ENCODE data around the gene S100A7A. TPM values are rescaled to one million over a fixed set of nuclear protein-coding genes. Genes with fewer than 3 reads are reported as not detected.

S100A7A gene
- total and polyA plus RNA-seq, 2 donors (not counting 1 experiment from before 2014, with no cell fraction given), result not detected

GRCh38 chr1:153429266-153430165 is 13.2 kb downstream of the S100A7A start:
- no peak overlapping the region for H2AFZ ChIP-seq (ENCODE audit: insufficient read depth, low read depth, low read length, poor library complexity, severe bottlenecking)
- WGBS (ENCODE audit: insufficient coverage), result 81% methylated on average over 5 of the region's 7 CpGs
- Mint-ChIP-seq H3K4me1 (no peaks in the 10 kb centered on the region), H3K27ac (no peak overlapping the region), H3K27me3 (peaks cover 48% of the 10 kb centered on the region), H3K4me3 (no peak overlapping the region), H3K9me3 (ENCODE audit: insufficient read depth) (no peaks in the 10 kb centered on the region)
- H3K36me3 ChIP-seq (replicated peaks in 1 of 2; ENCODE audit: control extremely low read depth in 1 of 2, control insufficient read depth in 1 of 2, extremely low read depth in 1 of 2, insufficient read depth in 2 of 2, low read length in 1 of 2), result no peaks in the 10 kb centered on the region
- H3K9ac ChIP-seq (ENCODE audit: low read length), result no peak overlapping the region
- POLR2A ChIA-PET, result no interaction called here
- H3K4me2 ChIP-seq (replicated peaks; ENCODE audit: low read depth, low read length, poor library complexity, severe bottlenecking), result no peak overlapping the region
- H3K79me2 ChIP-seq (ENCODE audit: control insufficient read depth, insufficient read depth, low read length), result no peaks in the 10 kb centered on the region
- intact Hi-C loops (cut with micrococcal nuclease), result no loop called here
- peaks cover 0 to 10% (median under 1%) of the 10 kb centered on the region in 4 experiments for H3K27me3 ChIP-seq (replicated peaks in 1 of 4; ENCODE audit: control extremely low read depth in 1 of 4, control insufficient read depth in 3 of 4, insufficient read depth in 4 of 4, low read length in 3 of 4)
- ATAC-seq (ENCODE audit: low read depth), result no peak
- CTCF ChIA-PET, result no interaction called here
- no peak overlapping the region for H3K27ac ChIP-seq (ENCODE audit: low read length in 2 of 2)
- no peak overlapping the region for H3K4me3 ChIP-seq (ENCODE audit: control extremely low read depth in 1 of 5, extremely low read depth in 1 of 5, insufficient read depth in 1 of 5, low read depth in 2 of 5, low read length in 4 of 5)
- H3K9me3 ChIP-seq (ENCODE audit: control extremely low read depth in 1 of 3, control insufficient read depth in 2 of 3, insufficient read depth in 1 of 3, low read length in 2 of 3), result no peaks in the 10 kb centered on the region
- no peak for DNase-seq
- no peaks in the 10 kb centered on the region for H3K4me1 ChIP-seq (ENCODE audit: control insufficient read depth in 2 of 2, insufficient read depth in 2 of 2, low read length in 2 of 2)
- no peak for TF ChIP-seq EZH2 (IDR thresholded peaks at IDR 0.05; ENCODE audit: borderline replicate concordance, insufficient read depth, low read depth, low read length, poor library complexity, severe bottlenecking)
- no peak for TF ChIP-seq CTCF (IDR thresholded peaks at IDR 0.05)
- no peaks in the 10 kb centered on the region for H4K20me1 ChIP-seq (ENCODE audit: control insufficient read depth, insufficient read depth, low read length, poor library complexity, severe bottlenecking)

- peaks cover 45% of the 10 kb centered on the region for H3K27me3 Mint-ChIP-seq
- no peak for DNase-seq
- no peaks in the 10 kb centered on the region for H3K4me1 Mint-ChIP-seq
- no peak for ATAC-seq (ENCODE audit: low read depth)
- ChIA-PET CTCF (no interaction called here), POLR2A (no interaction called here)
- Histone ChIP-seq H3K9ac (ENCODE audit: low read length) (no peak overlapping the region), H3K4me1 (ENCODE audit: control insufficient read depth in 2 of 2, insufficient read depth in 2 of 2, low read length in 2 of 2) (no peaks in the 10 kb centered on the region), H3K79me2 (ENCODE audit: control insufficient read depth, insufficient read depth, low read length) (no peaks in the 10 kb centered on the region), H3K4me2 (replicated peaks; ENCODE audit: low read depth, low read length, poor library complexity, severe bottlenecking) (no peak overlapping the region), H3K36me3 (replicated peaks in 1 of 2; ENCODE audit: control extremely low read depth in 1 of 2, control insufficient read depth in 1 of 2, extremely low read depth in 1 of 2, insufficient read depth in 2 of 2, low read length in 1 of 2) (no peaks in the 10 kb centered on the region), H3K4me3 (ENCODE audit: control extremely low read depth in 1 of 5, extremely low read depth in 1 of 5, insufficient read depth in 1 of 5, low read depth in 2 of 5, low read length in 4 of 5) (no peak overlapping the region), H3K27ac (ENCODE audit: low read length in 2 of 2) (no peak overlapping the region), H4K20me1 (ENCODE audit: control insufficient read depth, insufficient read depth, low read length, poor library complexity, severe bottlenecking) (no peaks in the 10 kb centered on the region), H2AFZ (ENCODE audit: insufficient read depth, low read depth, low read length, poor library complexity, severe bottlenecking) (no peak overlapping the region), H3K9me3 (ENCODE audit: control extremely low read depth in 1 of 3, control insufficient read depth in 2 of 3, insufficient read depth in 1 of 3, low read length in 2 of 3) (no peaks in the 10 kb centered on the region), H3K27me3 (replicated peaks in 1 of 4; ENCODE audit: control extremely low read depth in 1 of 4, control insufficient read depth in 3 of 4, insufficient read depth in 4 of 4, low read length in 3 of 4) (peaks cover 0 to 10% (median under 1%) of the 10 kb centered on the region in 4 experiments)
- H3K4me3 Mint-ChIP-seq, result no peak overlapping the region
- 94% methylated on average over 2 of the region's 2 CpGs for WGBS (ENCODE audit: insufficient coverage)
- H3K27ac Mint-ChIP-seq, result no peak overlapping the region
- intact Hi-C loops (cut with micrococcal nuclease), result no loop called here
- TF ChIP-seq EZH2 (IDR thresholded peaks at IDR 0.05; ENCODE audit: borderline replicate concordance, insufficient read depth, low read depth, low read length, poor library complexity, severe bottlenecking) (no peak), CTCF (IDR thresholded peaks at IDR 0.05) (no peak)
- H3K9me3 Mint-ChIP-seq (ENCODE audit: insufficient read depth), result no peaks in the 10 kb centered on the region
Observed at GRCh38 chr1:153430166-153430553, 13.8 kb downstream of the S100A7A start.

Measured in B cell (primary cell).